Stimulated activated CD8-positive, alpha-beta memory T cell treated with anti-CD3 and anti-CD28 coated beads, Interleukin-4, amount 100 ng/mL, for 1 hour (primary cell): Measurements from ENCODE around the gene CFAP53.
"Not testable (repeated sequence)": the region's sequence is repeated elsewhere in the genome, so short reads cannot be mapped to it uniquely, and the experiment has no call there.

Experiments used
- DNase-seq, 2 donors: peaks; one replicate each; pipeline ENCODE4 v3.0.0-alpha.2; 2020; ENCODE audit warnings: low read depth in 2 of 2, low spot score in 1 of 2

Gene CFAP53

DNA sequence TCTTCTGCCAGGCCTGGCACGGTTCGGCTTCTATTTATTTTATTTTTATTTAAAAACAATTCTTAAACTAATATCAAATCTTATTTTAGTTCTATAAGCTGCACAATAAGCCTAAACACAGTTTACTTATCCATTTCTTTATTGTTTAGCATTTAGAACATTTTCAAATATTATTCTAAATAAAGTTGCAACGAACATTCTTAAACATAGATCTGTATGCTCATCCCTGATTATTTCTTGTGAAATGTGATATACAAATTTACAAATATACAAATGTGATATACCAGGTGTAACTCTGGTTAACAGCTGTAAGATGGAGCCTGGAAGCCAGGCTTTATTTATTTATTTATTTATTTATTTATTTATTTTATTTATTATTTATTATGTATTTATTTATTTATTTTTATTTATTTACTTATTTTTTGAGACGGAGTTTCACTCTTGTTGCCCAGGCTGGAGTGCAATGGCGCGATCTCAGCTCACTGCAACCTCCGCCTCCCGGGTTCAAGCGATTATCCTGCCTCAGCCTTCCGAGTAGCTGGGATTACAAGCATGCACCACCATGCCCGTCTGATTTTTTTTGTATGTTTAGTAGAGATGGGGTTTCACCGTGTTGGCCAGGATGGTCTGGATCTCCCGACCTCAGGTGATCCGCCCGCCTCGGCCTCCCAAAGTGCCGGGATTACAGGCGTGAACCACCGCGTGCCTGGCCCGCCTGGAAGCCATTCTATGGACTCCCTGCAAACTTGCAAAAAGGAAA is 22.2 kb upstream of the CFAP53 start:
- not testable (repeated sequence) for DNase-seq

DNA sequence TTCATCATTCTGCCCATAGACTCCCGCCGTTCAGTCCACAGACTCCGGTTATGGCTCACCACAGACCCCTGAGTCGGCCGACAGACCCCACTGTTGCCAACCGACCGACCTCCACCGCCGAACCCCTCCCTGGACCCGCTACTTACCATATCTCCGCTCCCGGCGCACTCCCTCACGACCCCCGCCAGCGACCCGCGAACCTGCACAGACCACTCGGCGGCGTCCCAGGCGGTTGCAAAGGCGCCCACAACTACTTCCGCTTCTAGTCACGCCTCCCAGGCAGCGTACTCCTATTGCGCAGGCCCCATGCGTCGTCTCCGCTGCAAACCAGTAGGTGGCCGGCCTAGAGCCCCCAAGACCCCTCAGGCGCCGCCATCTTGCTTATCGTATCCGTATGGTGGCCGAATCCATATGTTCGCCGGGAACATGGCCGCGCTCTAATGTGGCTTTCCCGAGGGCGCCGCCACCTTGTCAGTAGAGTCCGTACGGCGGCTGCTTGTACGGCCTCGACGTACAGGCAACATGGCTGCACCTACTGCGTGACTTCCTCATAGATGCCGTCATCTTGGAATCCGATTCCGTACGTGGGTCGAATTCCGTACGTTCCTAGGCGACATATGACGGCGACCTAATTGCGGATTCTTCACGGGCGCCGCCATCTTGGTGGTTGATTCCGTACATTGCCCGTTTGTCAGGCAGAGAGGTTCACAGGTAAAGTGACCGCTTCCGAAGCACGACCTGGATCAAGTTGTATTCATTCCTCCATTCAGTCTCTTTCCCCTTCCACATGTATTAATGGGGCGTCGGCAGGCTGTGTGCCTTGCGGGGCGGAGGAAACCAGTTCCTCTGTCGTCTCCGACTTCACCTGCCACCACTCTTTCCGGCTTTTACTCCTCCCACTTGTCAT is 21.4 kb upstream of the CFAP53 start, which contains the start of gene CXXC1:
CXXC1 (minus strand) TSS at position 252 of the 907 bp plus-strand sequence; CDS start at position 149, 103 bp downstream.
- DNase-seq, result peak; percentile 91 to 96

DNA sequence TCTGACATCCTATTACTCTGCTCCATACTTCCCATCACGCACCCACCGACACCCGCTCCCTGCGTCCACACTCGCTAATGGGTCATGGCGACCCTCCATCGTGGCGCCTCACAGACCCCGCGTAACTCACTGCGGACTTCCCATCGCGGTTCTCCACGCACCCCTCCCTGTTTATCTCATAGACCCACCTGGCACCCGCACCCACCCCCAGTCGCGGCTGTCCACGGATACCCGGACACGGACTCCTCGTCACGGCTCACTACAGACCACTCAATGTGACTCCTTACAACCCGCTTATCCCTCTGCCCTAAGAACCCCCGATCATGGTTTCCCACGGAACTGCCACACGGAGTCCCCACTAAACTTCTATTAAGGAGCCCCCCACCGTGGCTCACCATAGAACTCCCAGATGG is 20.7 kb upstream of the CFAP53 start:
- no peak for DNase-seq

DNA sequence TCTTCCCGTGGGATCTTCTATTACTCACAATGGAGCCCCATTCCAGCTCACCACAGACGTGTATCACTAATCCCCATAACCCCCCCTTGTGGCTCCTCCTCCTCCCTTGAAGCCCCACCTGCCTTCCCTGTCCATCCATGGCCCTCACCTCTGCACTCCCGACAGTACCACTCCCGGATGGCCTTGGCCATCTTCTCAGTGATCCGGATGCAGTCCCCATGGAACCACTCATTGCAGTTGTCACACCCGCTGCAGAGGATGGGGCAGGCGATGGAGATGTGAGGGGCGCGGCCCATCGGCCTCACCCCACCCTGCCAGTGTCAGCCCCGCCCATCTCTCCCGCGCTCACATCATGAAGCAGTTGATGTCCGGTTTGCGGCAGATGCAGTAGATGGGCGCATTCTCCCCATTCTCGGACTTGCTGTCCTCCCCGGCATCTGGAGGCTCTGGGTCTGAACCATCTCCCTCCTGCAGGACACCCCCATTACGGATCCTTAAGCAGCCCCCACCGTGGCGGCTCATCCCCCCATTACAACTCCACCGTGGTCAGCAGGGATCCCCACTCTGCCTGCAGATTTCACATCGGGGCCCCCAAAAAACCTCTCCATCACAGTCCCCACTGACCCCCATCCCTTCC is 20.2 kb upstream of the CFAP53 start:
- DNase-seq, result no peak

DNA sequence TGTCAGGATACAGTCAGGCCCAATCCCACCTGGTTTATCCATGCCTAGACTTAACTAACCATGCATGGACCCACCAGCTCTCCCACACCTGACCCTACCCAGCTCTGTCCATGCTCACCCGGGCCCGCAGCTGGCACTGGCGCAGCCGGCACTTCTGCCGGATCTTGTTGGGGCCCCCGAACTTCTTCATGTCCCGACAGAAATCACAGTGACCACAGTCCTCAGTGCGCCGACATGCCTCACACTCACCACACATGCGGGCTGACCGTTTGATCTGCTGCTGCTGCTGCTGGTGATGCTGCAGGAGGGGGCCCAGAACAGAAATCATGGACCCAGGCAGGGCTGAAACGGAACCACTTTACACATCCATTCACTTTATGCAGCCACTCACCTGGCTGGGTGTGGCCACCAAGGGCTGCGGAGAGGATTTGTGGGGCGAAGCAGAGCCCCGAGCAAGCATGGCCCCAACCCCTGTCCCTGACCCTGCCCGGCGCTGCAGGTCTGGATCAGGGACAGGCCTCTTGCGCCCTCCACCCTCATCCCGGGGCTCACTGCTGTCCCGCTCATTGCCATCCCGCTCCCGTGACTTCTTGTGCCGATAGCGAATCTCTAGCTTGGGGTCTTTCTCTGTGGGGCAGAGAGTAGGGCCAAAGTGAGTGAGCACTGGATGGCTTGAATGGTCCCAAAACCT is 19.5 kb upstream of the CFAP53 start:
- DNase-seq, result no peak

DNA sequence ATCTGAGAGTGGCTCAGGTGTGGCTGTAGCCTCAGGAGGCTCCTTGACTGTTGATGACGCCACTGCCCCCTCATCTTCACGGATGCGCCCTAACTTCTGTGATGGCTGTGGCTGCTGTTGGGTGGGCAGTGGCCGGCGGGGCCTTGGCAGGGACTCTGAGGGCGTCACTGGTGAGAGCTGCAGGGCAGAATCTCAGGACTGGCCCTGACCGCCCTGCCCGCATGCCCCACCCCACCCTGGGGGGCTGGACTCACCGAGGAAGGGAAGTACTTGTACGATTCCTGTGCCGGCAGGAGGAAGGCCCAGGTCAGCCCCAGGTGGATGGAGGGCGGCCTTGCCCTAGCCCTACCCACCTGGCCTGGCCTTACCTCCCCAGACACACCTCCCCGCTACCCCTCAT is 18.8 kb upstream of the CFAP53 start:
- no peak for DNase-seq

DNA sequence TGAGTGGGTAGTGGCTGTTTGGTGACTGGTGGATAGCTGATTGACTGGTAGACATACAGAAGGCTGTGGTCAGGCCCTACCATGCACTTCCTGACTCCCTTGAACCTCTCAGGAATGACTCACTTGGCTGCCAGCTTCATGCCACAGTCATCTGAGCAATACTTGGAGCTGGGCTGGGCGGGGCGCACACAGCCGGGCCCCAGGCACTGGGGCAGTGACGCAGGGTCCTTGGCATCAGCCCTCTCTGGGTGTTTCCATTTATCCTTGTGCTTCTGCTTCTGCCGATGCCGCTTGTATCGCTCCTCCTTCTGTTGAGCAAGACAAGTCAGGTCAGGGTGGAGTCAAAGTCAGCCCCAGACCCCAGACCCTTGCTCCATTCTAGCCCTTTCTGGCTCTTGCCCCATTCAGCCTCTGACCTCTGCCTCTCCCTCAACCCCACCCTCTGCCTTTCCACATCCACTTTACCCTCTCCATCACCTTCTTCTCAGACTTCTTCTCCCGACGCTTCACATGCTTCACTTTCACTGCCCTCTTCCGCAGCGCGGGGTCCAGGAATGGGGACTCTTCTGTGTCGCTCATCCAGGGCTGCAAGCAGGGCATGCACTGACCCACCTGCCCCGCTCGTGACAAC is 18.1 kb upstream of the CFAP53 start:
- DNase-seq, result no peak

DNA sequence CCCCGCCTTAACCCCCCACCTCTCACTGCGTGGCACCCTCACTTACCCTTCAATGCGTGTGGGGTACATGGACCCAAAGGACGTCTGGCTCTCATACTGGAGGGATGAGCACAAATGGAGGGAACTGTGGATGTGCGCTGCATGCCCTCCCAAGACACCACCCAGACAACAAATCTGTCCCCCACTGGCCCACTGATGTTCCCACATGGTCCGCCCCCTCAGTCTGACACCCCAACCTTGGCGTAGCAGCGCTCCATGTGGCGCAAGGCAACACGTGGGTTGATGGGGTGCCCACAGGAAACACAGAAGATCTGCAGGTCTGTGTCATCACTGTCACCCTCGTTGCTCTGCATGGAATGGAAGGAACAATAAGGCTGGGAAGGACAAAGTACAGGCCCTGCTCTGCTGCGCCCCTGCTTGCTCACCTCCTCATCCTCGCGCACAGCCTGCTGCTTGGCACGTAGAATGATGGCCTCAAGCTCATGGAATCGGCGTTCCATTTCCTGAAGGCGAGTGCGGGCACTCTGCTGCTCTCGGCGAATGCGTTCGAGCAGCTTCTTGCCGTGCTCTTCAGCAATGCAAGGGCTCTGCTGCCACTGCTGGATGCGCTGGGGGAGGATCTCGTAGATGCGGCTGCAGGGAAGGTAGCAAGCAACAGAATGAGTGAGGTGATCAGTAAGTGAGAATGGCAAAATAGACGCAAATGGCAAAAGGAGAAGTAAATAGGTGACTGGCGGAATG is 17.3 kb upstream of the CFAP53 start:
- no peak for DNase-seq

DNA sequence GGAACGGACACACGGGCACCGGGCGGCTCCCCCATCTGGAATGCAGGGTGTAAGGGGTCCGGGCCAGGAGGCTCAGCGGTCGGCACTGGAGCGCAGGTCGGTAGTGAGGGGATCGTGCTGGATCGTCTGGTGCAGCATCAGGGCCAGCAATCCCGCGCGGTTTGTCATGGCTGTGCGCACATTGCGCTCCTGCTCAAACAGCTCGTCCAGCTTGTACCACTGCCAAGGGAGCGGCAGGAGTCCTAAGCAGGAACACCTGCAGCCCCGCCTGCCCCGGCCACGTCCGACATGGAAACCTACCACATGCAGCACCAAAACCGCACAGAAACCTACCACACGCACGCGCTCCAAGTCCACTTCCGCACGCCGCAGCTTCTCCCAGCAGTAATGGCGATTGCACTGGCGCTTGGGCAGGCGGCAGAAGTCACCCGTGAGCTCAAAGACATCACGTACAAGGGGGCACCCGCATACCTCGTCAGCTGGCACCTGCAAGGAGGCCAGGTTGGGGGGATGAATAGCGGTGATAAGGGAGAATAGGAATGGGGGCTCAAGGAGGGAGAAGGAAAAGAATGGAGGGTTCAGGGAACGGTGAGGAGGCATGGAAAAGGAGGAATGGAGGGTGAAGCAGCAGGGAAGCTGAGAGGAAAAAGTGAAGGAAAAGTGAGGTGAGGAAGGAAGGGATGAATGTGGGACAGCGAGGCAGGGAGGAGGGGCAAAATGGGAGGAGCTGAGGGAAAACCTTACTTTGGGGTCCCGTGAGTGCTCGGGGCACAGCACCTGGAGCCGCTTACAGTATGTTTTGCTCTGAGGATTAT is 16.4 kb upstream of the CFAP53 start:
- DNase-seq, result no peak

DNA sequence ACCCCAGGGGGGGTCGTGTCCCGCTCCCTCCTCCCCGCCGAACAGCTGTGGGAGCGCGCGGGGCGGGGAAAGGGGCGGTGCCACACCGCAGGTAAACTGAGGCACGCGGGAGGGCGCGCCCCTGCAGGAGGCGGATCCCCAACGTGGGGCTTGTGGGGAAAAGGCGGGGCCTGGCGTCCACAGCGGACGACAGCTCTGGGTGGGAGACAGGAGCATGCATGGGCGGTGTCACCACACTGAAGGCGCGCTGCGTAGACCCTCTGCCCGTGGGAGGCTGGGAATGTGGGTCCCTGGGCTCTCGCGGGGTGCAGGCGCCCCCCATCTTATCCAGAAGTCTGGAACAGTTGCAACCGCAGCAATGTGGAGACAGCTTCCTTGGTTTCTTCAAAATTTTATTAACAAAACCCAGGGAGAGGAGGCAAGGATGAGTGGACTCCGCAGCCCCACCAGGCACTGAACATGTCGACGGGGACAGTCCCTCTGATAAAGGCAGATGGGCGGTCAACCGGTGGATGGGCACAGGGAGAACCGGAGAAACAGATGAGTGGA is 15.8 kb upstream of the CFAP53 start:
- no peak for DNase-seq

DNA sequence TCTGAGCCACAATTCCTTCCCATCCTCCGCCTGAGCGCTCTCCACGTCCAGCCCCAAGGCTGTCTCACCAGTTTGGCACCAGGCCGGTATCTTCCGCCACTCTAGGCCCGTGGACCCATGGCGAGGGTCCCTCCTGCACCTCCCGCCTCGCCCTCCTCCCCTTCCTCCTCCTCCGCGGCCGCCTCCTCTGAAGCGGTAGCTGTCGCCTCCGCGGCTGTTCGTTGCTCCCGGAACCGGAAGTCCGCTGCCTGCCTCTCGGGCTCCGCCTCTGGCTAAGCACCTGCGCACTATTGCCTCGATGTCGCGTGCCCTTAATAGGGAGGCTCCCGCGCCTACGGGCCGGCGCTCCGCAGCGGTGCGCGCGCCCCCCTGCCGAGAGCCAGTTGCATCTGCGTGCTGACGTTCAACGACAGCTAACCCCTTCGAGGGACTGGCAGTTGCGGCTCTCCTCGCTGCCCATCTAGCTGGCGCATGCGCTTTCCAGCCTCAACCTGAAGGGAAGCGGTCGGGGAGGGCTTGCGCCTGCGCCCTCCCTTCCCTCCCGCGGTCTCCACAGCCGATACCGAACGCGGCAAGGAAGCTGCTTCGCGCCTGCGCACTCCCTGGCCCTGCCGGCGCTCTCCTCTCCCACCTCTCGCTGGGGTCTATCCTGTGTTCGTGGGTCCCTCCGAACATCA is 15.1 kb upstream of the CFAP53 start, which contains the start of gene MBD1:
MBD1 (minus strand) TSS at position 229 of the 677 bp plus-strand sequence. CDS start 1,531 bp downstream, outside the sequence.
- peak; percentile 86 to 94 for DNase-seq

DNA sequence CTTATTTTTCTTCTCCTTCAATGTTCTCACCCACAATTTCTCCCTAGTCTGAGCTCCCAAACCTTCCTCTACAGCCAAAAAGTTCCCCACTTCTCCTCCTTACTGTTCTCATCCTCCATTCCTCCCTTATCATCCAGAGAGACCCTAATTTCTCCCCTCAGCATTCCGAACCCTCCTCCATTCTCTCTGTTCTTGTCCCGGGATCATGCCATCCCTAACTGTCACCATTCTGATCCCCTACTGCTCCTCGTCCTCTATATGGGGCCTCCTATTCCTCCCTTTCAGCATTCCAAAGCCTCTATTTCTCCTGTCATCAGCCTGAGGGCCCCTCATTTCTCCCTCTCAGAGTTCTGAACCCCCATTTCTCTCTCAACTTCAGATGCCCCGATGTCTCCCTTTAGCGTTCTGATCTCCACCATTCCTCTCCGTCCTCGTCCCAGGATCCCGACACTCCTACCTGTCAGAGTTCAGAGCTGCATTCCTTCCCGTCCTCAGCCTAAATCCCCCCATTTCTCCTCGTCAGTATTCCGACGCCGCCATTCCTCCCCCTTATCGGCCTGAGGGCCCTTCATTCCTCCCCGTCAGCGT is 14.5 kb upstream of the CFAP53 start:
- no peak for DNase-seq

DNA sequence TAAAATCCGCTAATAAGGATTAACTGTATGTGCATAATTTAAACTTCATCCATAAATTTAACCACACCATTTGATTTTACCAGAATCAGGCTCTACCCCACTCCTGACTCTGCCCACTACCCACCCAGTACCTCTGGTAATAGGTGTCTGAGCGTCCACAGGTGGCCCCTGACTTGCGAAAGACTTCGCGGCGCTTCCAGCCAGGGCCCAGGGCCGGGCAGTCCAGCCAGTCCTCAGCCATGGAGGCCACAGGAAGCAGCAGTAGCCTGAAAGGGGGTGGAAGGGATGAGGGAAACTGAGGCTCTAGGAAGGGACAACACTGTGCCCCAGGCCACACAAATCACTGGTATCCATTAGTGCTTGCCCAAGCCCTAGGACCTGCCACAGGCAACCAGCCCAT is 13.5 kb upstream of the CFAP53 start:
- DNase-seq, result no peak

DNA sequence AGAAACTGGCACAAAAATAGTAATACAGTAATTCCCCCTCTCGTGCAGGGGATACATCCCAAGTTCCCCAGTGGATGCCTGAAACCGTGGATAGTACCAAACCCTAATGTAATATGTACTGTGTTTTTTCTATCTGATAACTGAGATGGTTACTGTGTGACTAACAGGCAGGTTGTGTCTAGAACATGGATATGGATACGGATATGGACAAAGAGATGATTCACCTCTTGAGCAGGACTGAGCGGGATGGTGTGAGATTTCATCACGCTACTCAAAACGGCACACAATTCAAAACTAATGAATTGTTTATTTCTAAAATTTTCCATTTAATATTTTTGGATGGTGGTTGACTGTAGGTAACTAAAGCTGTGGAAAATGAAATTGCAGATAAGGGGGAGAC is 11.6 kb upstream of the CFAP53 start:
- DNase-seq, result no peak

DNA sequence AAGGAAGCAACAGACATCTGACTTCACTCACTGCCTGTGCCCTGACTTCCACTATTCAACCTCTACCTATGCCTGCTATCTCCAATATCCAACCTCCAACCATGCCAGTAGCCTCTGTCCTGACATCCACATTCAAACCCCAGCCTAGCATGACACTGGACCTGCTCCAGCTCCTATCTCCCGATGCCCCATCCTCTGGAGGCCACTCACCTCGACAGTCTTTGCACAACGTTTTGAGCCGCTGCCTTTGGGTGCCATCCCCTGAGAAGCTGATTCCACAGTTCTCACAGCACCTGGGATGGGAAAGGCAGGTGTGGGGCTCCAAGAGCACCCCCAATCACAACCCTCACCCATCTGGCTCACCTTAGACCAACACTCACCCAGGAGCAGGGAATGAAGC is 10.2 kb upstream of the CFAP53 start:
- no peak for DNase-seq

DNA sequence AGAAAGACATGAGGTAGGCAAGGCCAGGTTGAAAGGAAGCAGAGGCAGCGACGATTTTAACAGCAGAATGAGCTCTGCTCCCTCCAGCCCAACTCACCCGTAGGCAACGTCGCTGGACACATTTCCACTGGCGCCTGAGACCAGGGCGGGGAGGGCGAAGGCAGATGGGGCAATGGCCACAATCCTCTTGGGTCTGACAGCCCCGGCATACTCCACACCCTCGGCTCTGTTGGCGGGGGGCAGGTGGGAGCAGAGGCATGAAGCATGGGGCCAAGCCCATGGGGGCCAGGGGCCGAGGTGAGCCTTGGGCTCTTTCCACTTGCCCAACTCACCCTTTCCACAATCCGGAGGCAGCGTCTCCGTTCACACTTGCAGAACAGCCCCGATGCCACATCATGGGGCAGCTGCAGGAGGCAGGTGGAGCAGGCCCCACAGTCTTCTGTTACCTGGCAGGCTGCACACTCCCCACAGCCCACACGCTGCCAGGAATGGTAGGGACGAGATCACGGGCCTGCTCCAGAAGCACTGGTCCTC is 9.3 kb upstream of the CFAP53 start:
- no peak for DNase-seq

DNA sequence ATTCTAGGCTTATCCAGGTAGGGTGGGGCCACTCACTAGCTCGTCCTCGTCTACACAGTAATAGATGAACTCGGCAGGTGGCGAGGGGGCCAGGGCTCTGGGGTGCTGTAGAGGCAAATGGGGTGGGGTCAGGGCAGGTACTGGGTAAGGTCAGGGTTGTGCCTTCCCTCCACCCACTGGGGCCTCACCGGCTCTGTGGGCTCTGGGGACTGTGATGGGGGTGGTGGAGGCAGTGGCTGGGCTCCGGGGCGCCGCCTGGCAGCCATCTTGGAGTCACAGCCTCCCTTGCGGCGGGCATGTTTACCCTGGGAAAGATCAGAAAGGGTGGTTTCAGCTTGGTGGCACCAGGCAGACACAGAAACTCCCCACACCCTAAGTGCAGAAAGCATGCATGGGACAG is 8.6 kb upstream of the CFAP53 start:
- no peak for DNase-seq
